DND-41 (cell line): ENCODE measurements around the gene NRP1.

Experiments
- CTCF ChIP-seq: IDR thresholded peaks from 2 replicates; pipeline ENCODE4 v1.5.1; 2012; ENCODE audit warnings: borderline replicate concordance, low read length, moderate library complexity, mild to moderate bottlenecking; ENCODE audit not compliant: poor library complexity, severe bottlenecking; ENCODE audit errors: extremely low read depth
- EZH2 ChIP-seq: IDR thresholded peaks from 3 replicates; pipeline ENCODE4 v1.6.1; 2012; ENCODE audit warnings: borderline replicate concordance, low read depth, mild to moderate bottlenecking, moderate library complexity, low read length, inconsistent platforms; ENCODE audit not compliant: severe bottlenecking

- no peak for TF ChIP-seq CTCF
- TF ChIP-seq EZH2 = no peak
Observed at GRCh38 chr10:33136781-33137180, 197.7 kb downstream of the NRP1 start.
